ENCODE data around the gene TRIP4.

DNA sequence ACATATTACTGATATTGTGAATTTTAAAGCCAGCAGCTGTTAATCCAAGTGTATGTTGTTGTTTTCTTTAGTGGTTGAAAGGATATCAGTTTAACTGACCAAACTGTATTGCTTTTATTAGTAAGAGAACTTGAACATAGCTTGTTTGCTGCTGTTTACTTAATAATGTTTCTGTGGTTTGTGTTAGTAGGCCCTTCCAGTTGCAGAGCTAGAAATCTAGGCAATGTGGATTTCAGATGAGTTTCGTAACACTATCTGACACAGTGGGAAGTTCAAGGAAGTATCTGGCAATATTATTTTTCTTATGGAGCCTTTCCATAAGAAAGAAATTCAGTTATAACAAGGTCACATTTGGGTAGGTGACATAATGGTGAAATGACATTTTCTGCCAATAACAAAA is 91.2 kb downstream of the TRIP4 start:
- TF ChIP-seq, protein P1, sequence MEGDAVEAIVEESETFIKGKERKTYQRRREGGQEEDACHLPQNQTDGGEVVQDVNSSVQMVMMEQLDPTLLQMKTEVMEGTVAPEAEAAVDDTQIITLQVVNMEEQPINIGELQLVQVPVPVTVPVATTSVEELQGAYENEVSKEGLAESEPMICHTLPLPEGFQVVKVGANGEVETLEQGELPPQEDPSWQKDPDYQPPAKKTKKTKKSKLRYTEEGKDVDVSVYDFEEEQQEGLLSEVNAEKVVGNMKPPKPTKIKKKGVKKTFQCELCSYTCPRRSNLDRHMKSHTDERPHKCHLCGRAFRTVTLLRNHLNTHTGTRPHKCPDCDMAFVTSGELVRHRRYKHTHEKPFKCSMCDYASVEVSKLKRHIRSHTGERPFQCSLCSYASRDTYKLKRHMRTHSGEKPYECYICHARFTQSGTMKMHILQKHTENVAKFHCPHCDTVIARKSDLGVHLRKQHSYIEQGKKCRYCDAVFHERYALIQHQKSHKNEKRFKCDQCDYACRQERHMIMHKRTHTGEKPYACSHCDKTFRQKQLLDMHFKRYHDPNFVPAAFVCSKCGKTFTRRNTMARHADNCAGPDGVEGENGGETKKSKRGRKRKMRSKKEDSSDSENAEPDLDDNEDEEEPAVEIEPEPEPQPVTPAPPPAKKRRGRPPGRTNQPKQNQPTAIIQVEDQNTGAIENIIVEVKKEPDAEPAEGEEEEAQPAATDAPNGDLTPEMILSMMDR (IDR thresholded peaks at IDR 0.05) = no peak
- TF ChIP-seq EP300 (IDR thresholded peaks at IDR 0.05; ENCODE audit: low read depth) = no peak
- no peak for TF ChIP-seq POLR2AphosphoS5 (IDR thresholded peaks at IDR 0.05)
- no peak for TF ChIP-seq POLR2A (IDR thresholded peaks at IDR 0.05)

Data from transverse colon (tissue), 4 donors.